ENCODE data around the gene C2orf81.

GRCh38 chr2:74367789-74368188 is 53.6 kb downstream of the C2orf81 start:
- TF ChIP-seq, protein P1, sequence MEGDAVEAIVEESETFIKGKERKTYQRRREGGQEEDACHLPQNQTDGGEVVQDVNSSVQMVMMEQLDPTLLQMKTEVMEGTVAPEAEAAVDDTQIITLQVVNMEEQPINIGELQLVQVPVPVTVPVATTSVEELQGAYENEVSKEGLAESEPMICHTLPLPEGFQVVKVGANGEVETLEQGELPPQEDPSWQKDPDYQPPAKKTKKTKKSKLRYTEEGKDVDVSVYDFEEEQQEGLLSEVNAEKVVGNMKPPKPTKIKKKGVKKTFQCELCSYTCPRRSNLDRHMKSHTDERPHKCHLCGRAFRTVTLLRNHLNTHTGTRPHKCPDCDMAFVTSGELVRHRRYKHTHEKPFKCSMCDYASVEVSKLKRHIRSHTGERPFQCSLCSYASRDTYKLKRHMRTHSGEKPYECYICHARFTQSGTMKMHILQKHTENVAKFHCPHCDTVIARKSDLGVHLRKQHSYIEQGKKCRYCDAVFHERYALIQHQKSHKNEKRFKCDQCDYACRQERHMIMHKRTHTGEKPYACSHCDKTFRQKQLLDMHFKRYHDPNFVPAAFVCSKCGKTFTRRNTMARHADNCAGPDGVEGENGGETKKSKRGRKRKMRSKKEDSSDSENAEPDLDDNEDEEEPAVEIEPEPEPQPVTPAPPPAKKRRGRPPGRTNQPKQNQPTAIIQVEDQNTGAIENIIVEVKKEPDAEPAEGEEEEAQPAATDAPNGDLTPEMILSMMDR (IDR thresholded peaks at IDR 0.05 in 8 of 11, conservative IDR thresholded peaks at IDR 0.05 in 3 of 11): no peak
- TF ChIP-seq POLR2AphosphoS5 (IDR thresholded peaks at IDR 0.05): no peak

Data from spleen (tissue), 7 donors.